GM08714 (cell line): ENCODE results near the gene CLMP.

Experiments used
- H3K4me3 ChIP-seq: fragments of 200-500 bp; sonication (Bioruptor generic); 2 replicates; pipeline ENCODE4 v1.5.1; 2014; ENCODE audit warnings: mild to moderate bottlenecking, low read length, inconsistent platforms
- ZNF274 ChIP-seq: IDR thresholded peaks from 2 replicates; pipeline ENCODE4 v1.6.1; 2012; ENCODE audit warnings: mild to moderate bottlenecking, low read depth, low read length

The CLMP gene

GRCh38 chr11:123062158-123062891, 132.7 kb downstream of the CLMP start:
- peak overlapping the region; percentile 98 for H3K4me3 ChIP-seq
- TF ChIP-seq ZNF274: no peak

- H3K4me3 ChIP-seq: peak within 1 kb of the TSS; percentile 98
- TF ChIP-seq ZNF274: no peak
Measured at GRCh38 chr11:123061403-123062157, 133.5 kb downstream of the CLMP start, which contains the start of gene HSPA8. TSS of gene HSPA8 (minus strand) at chr11:123062136. CDS start at chr11:123061324, 812 bp downstream.

GRCh38 chr11:123060277-123061000, 134.6 kb downstream of the CLMP start:
- TF ChIP-seq ZNF274: no peak
- H3K4me3 ChIP-seq: peak overlapping the region; percentile 88

DNA sequence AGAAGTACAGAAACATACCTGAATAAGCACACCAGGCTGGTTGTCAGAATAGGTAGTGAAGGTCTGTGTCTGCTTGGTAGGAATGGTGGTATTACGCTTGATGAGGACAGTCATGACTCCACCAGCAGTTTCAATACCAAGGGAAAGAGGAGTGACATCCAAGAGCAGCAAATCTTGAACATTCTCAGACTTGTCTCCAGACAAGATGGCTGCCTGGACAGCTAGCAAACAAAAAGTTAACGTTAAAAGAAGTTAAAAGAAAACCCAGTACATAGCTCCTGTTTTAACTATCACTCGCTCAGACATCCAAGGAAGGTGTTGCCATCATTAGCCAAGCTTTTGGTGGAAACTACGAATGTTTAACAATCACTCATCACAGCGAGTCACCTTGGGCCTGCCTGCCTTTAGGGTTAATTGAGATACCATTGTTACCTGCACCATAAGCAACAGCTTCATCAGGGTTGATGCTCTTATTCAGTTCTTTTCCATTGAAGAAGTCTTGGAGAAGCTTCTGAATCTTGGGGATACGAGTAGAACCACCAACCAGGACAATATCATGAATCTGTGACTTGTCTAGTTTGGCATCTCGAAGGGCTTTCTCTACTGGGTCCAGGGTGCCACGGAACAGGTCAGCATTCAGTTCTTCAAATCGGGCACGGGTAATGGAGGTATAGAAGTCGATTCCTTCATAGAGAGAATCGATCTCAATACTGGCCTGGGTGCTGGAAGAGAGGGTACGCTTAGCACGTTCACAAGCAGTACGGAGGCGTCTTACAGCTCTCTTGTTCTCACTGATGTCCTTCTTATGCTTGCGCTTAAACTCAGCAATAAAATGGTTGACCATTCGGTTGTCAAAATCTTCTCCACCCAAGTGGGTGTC, 135.8 kb downstream of the CLMP start:
- peak overlapping the region; percentile 88 for H3K4me3 ChIP-seq

- no peak for TF ChIP-seq ZNF274
- H3K4me3 ChIP-seq: peak overlapping the region; percentile 27; the same call in 1 of the 2 replicates
Measured at GRCh38 chr11:123057661-123058305, 137.3 kb downstream of the CLMP start.

- H3K4me3 ChIP-seq: no peak overlapping the region
- TF ChIP-seq ZNF274: no peak
Measured at GRCh38 chr11:123056835-123057491, 138.1 kb downstream of the CLMP start.

GRCh38 chr11:123055191-123055901, 139.7 kb downstream of the CLMP start:
- H3K4me3 ChIP-seq: no peak overlapping the region
- no peak for TF ChIP-seq ZNF274

DNA sequence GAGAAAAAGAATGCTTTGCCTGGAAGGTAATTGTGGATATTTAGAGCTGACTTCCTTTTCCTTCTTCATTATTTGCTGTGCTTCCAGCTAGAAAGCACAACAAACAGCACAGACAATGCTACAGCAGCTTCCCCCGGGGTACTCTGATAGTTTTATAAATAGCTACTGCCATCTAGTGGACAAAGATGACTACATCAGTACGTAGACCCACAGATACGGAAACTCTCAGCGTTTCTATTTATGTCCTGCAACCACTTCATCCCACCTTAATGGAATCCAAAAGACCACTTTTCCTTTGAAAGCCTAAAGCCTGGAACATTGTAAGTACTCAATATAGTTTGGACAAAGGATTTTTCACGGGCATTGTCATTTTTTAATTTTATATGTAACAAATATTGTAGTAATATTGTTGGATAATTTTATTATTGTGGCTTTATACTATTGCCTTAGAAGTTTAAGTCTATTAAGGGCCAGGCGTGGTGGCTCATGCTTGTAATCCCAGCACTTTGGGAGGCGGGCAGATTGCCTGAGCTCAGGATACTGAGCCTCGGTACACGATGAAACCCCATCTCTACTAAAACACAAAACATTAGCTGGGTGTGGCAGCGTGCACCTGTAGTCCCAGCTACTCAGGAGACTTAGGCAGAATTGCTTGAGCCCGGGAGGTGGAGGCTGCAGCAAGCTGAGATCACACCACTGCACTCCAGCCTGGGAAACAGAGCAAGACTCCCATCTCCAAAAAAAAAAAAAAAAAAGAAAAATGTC, 140.6 kb downstream of the CLMP start:
- no peak for TF ChIP-seq ZNF274
- H3K4me3 ChIP-seq: no peak overlapping the region

DNA sequence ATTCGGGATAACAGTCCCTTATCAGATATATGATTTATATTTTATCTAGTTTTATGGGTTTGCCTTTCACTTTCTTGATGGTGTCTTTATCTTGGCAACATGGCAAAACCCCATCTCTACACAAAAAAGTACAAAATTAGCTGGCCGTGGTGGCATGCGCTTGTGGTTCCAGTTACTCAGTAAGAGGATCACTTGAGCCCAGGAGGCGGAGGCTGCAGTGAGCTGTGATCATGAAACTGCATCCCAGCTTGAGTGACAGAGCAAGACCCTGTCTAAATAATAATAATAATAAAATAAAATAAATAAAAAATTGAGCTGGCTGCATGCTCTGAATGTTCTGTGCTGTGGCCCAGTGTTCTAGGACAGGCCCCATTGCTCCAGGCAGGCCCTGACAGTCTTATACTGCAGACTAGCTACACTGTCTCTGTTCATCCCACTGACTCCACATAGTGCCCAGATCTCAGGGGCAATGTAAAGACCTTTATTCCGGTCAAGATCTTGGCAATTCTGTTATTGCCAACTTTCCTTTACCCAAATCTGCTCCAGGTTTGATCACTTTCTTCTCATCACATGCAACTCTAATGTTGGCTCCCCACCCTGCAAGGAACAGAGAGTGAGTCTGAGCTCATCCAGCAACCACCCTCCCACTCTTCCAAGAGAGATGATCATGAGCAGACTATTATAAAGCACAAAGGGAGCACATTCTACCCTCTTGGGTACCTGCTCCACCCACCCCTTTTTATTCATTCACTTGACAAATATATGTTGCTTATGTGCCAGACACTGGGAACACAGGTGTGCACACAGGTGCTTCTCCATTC, 141.9 kb downstream of the CLMP start:
- no peak for TF ChIP-seq ZNF274
- H3K4me3 ChIP-seq: no peak overlapping the region

DNA sequence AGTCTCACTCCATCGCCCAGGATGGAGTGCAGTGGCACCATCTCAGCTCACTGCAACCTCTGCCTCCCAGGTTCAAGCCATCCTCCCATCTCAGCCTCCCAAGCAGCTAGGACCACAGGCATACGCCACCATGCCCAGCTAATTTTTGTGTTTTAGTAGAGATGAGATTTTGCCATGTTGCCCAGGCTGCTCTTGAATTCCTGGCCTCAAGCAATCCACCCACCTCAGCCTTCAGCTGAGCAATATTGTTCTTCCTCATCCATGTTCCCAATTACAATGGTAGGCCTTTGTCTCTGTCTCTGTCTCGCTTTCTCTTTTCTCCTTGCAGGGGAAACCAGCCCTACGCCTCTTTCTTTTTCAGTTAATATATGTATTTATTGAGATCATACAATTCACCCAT, 143.4 kb downstream of the CLMP start:
- no peak for TF ChIP-seq ZNF274

GRCh38 chr11:123051146-123051545, 143.9 kb downstream of the CLMP start:
- TF ChIP-seq ZNF274: no peak
- no peak overlapping the region for H3K4me3 ChIP-seq

More for the DNA sequence above, 143.4 kb downstream of the CLMP start:
- H3K4me3 ChIP-seq: no peak overlapping the region

DNA sequence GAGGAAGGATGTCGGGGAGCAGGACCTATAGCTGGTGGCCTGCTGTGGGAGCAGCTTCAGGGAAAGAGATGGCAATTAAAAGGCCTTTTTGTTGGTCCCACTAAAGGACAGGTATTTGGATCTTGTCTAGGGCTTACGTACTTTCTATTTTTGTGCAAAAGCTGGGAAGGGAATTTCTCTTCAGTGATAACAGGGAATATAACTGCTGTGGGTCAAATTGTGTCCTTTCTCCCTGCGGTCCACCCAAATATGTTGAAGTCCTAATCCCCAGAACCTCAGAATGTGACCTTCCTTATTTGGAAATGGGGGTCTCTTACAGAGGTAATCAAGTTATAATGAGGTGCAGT, 147.1 kb downstream of the CLMP start:
- no peak overlapping the region for H3K4me3 ChIP-seq
- TF ChIP-seq ZNF274: no peak
